GM12873 (cell line): Measurements from ENCODE around the gene INTS7.

ENCODE experiments used
- CTCF ChIP-seq: IDR thresholded peaks from 2 replicates; pipeline ENCODE4 v1.5.1; 2012; ENCODE audit warnings: low read depth, mild to moderate bottlenecking, moderate library complexity, low read length, control low read depth; ENCODE audit not compliant: insufficient read depth; ENCODE audit errors: missing control alignments

The INTS7 gene

DNA sequence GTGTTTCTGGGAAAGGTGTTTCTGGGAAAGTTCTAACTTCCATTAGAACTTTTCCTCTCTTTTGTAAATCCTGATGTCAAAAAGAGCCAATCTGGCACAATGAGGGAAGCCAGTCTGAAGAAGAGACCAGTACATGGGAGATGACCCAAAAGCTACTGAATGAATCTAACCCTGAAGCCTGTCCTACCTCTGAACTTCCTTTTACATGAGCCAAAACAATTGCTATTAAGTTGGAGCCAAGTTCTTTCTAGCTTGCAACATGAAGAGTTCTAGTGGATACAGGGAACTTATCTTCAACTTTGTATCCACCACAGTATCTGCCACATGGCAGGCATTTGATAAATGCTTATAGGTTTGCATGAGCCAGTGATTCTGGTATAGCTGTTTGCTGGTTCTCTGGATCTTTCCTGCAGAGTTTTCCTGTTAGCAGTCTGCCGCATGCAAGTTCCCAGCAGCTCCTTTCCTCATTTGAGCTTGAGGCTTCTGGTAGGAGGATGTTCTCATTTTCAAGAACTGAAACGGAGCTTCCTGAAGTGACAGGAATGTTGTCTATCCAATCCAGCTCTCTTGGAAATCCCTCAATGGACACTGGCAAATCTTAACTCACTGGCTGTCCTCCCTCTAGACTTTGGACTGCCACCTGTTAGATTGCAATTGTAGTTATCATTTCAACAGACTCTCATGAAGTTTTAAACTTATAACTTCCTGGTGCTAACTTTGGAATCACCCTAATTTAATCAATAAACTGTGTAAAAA, 131.7 kb downstream of the INTS7 start:
- no peak for TF ChIP-seq CTCF

DNA sequence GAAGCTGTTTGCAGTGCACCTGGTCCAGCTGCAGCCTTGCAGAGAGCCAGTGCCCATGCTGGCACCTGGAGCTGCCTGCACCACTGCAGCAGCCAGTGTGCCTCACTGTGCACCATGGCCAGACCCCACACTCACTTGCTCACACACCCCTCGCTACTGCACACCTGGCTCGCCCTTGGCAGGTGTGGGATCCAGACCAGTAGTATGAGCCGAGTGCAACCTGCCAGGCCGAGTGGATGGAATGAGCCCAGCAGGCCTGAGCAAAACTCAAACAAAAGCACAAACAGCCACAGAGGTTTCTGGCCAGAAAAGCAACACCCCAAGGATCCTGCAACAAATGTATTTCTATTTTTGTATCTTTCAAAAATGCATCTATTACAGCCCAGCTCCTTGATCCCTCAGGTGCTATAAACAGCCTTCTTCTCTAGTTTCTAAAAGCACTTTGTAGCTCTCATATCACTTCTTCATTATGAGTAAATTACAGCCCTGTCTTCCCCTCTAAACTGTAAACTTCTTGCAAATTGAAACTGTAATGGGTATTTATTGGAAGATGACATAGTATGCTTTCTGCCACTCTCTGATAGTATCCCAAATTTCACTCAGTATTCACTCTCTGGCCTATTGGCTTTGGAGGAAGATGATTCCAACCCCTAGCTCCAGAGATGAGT, 132.6 kb downstream of the INTS7 start:
- TF ChIP-seq CTCF, result no peak

DNA sequence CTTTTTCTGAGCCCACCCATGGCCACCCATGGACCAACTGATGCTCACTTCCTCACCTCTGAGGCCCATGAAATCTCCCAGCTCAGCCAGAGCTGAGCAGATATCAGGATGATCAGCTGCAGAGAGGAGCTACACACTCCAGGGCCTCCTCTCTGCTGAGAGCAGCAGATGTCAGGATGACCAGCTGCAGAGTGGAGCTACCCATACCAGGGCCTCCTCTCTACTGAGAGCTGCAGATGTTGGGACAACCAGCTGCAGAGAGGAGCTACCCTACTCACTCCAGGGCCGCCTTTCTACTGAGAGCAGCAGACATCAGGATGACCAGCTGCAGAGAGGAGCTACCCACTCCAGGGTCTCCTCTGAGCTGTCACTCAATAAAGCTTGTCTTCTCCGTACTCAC, 133.4 kb downstream of the INTS7 start:
- no peak for TF ChIP-seq CTCF

GRCh38 chr1:211900441-211900840, 134.9 kb downstream of the INTS7 start:
- TF ChIP-seq CTCF, result no peak

GRCh38 chr1:211896958-211897357, 138.4 kb downstream of the INTS7 start:
- no peak for TF ChIP-seq CTCF

- TF ChIP-seq CTCF, result no peak
Measured at GRCh38 chr1:211895126-211895759, 140.1 kb downstream of the INTS7 start.

DNA sequence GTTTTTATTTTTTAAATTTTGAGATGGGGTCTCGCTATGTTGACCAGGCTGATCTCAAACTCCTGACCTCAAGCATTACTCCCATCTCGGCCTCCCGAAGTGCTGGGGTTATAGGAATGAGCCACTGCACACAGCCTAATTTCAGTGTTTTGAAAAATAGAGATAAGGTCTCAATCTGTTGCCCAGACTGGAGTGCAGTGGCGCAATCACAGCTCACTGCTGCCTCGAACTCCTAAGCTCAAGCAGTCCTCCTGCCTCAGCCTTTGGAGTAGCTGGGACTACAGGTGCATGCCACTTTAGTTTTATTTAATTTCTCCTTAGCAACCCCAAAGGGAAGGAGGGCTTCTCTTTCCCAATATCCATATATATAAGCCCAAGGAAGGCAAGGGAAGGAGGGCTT, 141.0 kb downstream of the INTS7 start:
- TF ChIP-seq CTCF, result no peak
